ENCODE results near the gene IL1R1.

Gene IL1R1

DNA sequence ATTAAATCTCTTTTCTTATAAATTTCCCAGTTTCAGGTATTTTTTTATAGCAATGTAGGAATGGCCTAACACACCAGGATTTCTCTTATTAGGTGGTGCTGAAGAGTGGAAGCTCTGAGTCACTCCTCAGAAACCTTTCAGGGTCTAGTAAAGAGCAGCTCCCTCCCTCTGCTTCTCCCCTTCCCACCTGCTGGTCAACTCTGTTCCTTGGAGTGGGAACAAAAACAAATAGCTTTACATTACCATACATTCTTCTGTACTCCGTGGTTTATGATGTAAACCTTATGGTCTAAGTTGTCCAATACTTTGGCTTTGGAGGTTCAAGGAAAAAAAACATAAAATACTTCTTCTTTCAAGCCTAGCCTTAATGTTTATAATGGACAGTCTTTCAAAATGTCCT, 2.7 kb upstream of the IL1R1 start:
- TF ChIP-seq, protein P1, sequence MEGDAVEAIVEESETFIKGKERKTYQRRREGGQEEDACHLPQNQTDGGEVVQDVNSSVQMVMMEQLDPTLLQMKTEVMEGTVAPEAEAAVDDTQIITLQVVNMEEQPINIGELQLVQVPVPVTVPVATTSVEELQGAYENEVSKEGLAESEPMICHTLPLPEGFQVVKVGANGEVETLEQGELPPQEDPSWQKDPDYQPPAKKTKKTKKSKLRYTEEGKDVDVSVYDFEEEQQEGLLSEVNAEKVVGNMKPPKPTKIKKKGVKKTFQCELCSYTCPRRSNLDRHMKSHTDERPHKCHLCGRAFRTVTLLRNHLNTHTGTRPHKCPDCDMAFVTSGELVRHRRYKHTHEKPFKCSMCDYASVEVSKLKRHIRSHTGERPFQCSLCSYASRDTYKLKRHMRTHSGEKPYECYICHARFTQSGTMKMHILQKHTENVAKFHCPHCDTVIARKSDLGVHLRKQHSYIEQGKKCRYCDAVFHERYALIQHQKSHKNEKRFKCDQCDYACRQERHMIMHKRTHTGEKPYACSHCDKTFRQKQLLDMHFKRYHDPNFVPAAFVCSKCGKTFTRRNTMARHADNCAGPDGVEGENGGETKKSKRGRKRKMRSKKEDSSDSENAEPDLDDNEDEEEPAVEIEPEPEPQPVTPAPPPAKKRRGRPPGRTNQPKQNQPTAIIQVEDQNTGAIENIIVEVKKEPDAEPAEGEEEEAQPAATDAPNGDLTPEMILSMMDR (IDR thresholded peaks at IDR 0.05; ENCODE audit: insufficient read depth, low read depth, low read length, missing control alignments): peak; percentile 8
- no peak for DNase-seq (ENCODE audit: low read depth)
- H3K4me3 ChIP-seq (ENCODE audit: low read length): no peak overlapping the region

DNA sequence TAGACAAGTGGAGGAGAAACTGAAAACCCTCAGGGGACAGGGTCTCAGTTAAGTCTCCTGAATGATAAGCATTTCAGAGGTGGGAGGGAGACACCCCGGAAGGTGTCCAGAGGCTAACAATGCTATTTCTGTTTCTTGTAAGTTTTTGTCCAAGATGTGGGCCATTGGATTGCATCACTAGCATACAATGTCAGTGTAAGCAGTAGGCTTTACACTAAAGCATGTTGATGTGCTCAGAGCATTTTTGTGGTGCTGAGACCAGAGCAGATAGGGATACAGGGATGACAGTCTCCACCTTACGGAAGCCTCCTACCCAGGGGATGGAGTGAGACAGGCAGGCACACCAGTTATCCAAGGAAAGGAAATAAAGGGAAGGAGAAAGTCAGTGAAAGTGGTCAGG, 2.2 kb upstream of the IL1R1 start:
- H3K4me3 ChIP-seq (ENCODE audit: low read length): no peak overlapping the region
- no peak for DNase-seq (ENCODE audit: low read depth)
- TF ChIP-seq, protein P1 (IDR thresholded peaks at IDR 0.05; ENCODE audit: insufficient read depth, low read depth, low read length, missing control alignments): no peak

DNA sequence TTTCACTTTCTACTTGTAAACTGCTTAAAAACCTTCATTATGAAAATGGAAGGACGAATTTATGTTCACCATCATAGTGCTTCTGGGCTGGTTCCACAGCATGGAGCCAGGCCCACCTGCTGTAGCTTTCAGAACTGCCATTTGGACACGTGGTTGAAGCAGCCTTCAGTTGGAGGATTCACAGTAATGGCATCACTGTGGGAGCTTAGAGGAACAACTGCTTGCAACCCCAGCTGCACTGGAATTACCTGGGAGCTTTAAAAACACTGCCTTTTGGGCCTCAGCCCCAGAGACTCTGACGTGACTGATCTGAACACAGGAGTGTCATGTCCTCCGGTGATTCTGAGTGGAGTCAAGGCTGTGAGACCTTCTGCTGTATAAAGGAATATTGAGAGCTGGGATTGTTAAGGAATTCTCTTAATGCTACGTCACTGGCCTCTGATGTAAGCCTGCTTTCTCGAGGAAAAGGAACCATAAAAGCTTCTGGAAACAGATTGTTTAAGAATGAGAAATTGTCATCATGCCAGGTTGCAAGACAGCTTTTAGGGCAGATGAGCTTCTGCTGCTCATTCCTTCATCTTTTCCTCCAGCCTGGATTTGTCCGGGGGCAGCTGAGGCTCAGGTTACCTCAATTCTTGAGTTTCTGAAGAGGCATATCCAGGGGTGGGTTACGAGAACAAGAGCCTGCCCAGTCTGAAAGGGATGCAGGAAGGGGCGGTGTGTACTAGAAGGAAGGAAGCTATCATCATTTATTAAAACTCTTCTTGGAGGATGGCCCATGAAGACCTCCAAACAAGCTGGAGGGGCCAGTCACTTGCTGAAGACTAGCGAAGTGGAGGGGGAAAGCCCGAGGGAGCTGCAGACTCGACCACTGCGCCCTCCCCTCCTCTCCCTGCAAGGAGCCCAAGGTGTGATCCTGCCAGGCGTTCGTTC, 1.3 kb upstream of the IL1R1 start:
- no peak for DNase-seq (ENCODE audit: low read depth)
- TF ChIP-seq, protein P1 (IDR thresholded peaks at IDR 0.05; ENCODE audit: insufficient read depth, low read depth, low read length, missing control alignments): no peak
- no peak overlapping the region for H3K4me3 ChIP-seq (ENCODE audit: low read length)

DNA sequence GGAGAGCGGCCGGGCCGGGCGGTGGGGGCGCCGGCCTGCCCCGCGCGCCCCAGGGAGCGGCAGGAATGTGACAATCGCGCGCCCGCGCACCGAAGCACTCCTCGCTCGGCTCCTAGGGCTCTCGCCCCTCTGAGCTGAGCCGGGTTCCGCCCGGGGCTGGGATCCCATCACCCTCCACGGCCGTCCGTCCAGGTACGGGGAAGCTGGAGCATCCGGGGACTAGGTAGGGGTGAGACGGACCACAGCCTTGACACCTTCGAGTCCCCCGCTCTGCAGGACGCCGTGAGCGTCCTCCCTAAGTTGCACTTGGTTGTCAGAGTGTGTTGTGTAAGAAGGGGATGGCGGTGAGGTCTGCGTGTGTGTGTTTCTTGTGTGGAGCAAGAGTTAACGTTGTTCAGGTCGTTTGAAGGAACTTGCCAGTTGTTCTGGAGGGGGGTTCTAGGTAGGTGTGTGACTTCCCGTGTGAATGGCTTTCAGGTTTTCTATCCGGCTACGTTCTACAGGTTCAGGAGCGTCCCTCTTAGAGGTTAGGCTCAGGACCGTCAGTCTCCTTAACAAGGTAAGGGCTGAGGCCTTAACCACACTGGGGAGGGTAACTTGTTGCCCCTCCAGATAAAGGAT, 393 bp downstream of the IL1R1 start:
- peak; percentile 47 for DNase-seq (ENCODE audit: low read depth)
- TF ChIP-seq, protein P1 (IDR thresholded peaks at IDR 0.05; ENCODE audit: insufficient read depth, low read depth, low read length, missing control alignments): no peak
- peak overlapping the region; percentile 59 for H3K4me3 ChIP-seq (ENCODE audit: low read length)

DNA sequence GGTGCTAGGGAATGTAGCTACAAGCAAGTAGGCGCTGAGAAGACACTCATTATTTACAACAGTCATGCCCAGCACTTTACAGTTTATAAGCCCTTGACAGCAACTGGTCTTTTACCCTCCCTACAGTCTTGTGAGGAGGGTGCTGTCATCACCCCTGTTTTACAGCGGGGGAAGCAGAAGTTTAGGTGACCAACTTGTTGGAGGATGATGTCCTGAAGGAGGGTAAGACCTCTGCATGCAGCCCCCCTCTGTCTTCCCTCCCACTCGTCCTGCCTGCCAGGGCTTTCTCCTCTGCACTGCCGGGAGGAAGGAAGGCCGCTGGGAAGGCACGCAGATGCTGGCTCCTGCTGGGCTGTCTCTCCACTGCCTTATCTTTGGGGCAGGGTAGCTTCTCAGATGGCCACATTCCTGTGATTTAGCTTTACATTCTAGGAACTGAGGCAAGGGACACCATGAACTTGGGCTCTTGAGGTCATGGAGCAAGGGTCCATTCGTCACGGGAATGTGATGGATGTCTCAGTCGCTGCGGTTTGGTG, 972 bp downstream of the IL1R1 start:
- peak overlapping the region; percentile 59 for H3K4me3 ChIP-seq (ENCODE audit: low read length)
- TF ChIP-seq, protein P1 (IDR thresholded peaks at IDR 0.05; ENCODE audit: insufficient read depth, low read depth, low read length, missing control alignments): no peak
- DNase-seq (ENCODE audit: low read depth): no peak

DNA sequence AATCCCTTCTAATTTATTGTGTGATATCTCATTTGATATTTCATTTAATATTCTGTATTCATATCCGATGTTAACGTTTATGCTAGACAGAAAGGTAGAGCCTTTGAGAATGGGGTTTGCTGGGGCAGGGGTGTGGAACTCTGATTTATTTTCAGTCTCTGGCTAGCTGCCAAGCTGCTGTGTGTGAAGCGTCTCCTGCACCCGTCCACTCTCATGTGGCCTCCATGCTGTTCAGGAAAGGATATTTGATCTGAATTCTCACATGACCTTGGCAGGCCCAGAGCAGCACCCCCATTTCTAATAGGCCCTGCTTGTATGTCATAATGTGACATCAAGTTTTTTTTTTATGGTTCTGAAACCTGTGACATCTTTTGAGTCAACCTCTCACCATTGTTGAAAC, 1.6 kb downstream of the IL1R1 start:
- H3K4me3 ChIP-seq (ENCODE audit: low read length): no peak overlapping the region
- TF ChIP-seq, protein P1 (IDR thresholded peaks at IDR 0.05; ENCODE audit: insufficient read depth, low read depth, low read length, missing control alignments): no peak
- DNase-seq (ENCODE audit: low read depth): no peak

Measured in epithelial cell of esophagus (primary cell).